Activated naive CD4-positive, alpha-beta T cell treated with Interleukin-2 at 50 U/mL for 16 hours (primary cell): ENCODE measurements around the gene UTF1.

Source experiments
- DNase-seq: peaks from one replicate; pipeline ENCODE4 v3.0.0-alpha.2; 2020

The UTF1 gene

DNA sequence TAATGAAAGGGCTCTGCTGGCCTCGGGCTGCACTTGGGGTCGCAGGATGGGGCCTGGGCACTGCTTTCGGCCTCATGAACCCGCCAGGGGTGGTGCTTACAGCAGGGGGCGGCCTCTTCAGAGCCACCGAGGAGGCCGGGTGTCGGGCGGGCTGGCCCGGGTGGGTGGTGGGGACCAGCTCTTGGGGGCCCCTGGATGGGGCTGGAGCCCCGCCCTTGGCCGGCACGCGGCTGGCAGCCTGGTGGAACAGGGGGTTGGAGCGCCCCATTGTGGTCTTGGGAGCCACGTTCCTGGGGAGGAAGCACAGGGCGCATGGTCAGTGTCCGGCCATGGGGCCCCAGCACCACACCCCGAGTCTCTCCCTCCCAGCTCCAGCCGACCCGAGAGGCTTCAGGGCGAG lies 37.8 kb downstream of the UTF1 start:
- DNase-seq, result no peak

- DNase-seq, result no peak
These were observed 38.5 kb downstream of the UTF1 start for GRCh38 chr10:133268532-133268931.

- no peak for DNase-seq
These were observed 39.4 kb downstream of the UTF1 start for GRCh38 chr10:133269367-133269766.

- no peak for DNase-seq
These were observed 40.2 kb downstream of the UTF1 start for GRCh38 chr10:133270204-133270603.

DNA sequence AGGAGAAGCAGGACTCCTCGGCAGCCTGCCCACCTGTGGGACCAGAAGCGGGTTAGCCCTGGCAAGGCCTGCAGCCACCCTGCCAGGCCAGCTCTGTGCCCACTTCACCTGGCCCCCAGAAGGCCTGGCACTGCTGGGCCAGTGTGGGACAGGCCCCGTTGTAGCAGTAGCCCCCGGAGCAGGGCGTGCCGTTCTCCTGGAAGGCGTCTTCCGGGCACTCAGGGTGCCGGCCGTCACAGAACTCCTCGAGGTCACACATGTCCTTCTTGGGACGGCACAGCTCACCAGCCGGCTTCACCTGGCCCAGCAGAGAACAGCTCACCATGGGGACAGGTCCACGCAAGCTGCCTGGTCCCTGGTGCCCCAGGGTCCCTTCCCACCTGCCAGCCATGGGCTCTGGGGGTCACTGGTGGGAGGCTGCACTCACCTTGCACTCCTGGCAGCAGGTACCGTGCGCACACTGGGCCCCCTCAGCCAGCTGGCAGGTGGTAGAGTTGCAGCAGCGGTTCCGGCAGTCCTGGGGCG lies 40.8 kb downstream of the UTF1 start:
- no peak for DNase-seq

GRCh38 chr10:133271521-133272300 lies 41.7 kb downstream of the UTF1 start:
- no peak for DNase-seq

DNA sequence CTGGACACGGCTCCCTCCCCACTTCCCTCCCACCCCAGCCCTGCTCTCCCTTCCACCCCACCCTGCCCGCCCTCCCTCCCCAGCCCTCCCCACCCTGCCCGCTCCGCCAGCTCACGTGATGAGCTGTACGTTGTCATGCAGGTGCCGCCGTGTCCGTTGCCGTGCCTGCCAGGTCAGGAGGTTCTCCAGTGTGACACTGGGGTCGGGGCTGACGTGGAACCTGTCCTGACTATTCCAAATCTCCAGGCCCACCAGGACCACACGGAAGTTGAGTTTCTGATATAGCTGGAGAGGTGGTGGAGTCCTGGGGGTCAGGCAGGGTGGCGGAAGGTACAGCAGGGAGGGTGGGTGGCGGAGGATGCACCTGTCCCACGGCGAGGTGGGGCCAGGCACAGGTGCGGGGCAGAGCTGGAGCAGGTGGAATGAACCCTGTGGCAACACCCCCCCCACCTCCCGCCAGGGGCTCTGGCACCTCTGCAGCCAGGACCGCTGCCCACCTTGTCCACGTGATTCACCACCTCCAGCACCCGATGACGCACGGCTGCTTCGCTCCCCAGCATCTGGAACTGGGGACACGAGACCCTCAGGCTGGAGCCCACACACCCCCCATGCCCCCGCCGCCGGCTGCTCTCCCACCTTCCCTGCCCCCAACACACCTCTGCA lies 42.4 kb downstream of the UTF1 start:
- DNase-seq, result no peak

DNA sequence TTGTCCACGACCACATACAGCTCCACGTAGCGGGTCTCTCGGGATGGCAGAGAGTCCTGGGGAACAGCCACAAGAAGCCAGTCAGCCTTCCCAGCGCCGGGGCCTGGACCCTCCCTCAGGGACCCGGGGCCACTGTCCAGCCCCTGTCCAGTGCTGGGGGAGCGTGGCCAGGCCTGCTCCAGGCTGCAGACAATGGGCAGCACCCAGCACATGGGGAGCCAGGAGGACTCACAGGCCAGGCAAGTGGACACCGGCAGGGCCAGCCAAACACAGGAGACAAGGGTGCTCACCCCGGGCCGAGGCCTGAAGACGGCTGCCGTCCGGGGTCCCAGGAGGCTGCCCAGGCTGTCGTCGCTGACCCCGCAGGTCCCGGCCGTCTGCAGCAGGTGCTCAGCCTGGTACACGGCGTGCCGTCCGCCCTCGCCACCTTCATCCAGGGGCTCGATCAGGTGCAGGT lies 43.0 kb downstream of the UTF1 start:
- DNase-seq, result no peak

DNA sequence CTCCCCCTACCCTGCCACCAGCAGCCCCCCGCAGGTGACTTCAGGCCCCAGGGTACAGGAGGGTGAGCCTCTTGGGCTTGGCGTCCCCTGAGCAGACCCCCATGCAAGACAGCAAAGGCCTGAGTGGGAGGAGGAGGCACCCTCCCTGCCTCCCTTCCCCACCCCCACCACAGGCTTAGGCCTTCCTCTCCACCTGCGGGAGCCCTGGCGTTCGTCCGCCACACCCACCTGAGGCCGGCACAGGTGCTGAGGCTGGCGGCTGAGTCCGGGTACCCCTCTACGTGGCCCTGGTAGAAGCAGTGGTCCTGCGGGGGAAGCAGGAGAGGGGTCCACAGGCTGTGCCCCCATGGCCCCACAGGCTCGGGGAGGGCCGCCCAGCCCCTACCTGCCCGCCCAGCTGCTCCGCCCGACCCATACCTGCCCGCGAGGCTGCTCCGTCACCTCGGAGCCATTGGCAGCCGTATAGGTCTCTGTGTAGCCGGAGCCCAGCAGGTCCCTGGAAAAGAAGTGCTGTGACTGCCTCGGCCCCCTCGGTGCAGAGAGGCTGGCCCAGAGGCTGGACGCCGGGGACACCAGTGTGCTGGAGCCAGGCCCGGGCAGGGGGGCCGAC lies 43.6 kb downstream of the UTF1 start:
- DNase-seq, result no peak

GRCh38 chr10:133274751-133275683 lies 45.0 kb downstream of the UTF1 start:
- peak; percentile 89 for DNase-seq

DNA sequence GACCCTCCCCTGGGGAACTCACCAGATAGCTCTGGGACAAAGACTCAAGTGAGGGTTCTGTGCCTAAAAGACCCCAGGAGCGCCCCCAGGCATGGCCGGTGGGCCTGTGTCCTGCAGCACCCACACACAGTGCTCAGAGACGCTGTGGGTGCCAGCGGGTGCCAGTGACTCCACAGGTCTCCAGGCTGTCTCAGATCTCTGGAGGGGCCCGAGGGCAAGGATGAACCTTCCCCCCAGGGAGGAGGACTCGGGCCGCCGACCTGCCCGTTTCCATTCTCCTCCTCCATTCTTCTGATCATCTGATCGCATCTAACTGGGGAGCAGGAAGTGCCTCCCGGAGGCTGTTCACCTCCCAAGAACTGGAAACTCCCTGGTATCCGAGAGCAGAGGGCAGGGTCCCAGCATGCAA lies 45.7 kb downstream of the UTF1 start:
- DNase-seq, result peak; percentile 41

- DNase-seq, result no peak
These were observed 46.0 kb downstream of the UTF1 start for GRCh38 chr10:133276100-133276434.

DNA sequence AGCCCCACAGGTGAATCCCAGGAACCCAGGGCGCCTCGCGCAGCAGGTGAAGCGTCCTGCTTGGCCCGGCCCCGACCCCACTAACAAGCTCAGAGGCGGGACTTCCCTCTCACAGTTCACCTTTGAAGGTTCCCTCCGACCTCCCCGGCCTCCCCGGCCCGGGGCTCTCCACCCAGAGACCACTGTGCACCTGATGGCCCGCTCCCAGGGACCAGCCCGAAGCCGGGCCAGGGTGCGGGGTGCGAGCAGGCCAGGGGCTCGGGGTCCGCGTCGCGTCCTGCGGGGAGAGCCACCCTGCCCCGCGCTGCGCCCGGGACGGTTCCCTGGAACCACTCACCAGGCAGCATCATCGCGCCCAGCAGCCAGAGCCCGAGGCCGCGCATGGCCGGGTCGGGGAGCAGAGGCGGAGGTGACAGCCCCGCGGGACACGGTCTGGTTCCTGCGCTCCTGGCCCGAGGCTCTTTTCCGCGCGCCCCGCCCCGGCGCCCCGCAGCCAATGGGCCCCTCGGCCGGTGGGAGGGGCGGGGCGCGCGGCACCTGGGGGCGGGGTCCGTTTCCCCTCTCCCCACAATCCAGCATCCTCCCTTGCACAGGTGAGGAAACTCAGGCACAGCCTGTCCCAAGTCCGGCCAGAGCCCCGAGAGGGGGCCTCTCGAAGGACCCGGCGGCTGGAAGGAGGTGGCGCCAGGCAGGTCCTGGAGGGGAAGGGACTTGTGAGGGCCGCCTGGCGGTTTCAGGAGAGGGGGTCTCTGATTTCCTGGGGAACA lies 46.6 kb downstream of the UTF1 start, which contains the start of gene ADAM8:
Gene ADAM8, minus strand, starts transcription at position 434 of the 767 bp plus-strand sequence. Its CDS starts 51 bp downstream, at position 383.
- peak; percentile 74 for DNase-seq

- no peak for DNase-seq
These were observed 47.4 kb downstream of the UTF1 start for GRCh38 chr10:133277277-133277992.

DNA sequence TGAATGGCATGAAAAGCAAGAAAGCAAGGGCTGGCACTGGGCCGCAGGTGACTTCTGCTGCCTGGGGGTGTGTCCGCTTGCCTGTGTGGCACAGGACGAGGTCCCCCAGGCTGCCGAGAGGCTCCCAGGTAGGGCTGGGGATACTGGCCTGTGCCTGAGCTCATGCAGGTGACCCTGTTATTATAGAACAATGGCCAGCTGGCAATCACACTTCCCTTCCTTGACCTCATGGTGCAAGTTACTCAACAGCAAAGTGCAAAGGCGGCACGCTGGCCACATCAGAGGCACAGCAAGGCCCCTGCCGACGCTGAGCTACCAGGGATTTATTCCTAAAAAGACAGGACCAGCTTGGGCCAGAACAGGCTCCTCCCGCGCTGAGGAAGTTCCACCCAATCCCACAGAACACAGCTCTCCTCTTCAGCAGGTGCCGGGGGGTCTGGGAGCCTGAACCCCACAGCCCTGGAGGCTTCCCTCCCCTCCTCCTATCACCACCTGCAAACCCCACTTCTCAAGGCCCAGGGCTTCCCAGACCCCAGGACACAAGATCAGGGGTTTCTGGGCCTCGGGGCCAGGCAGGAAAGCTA lies 48.1 kb downstream of the UTF1 start:
- DNase-seq, result no peak

- DNase-seq, result peak; percentile 64
These were observed 48.7 kb downstream of the UTF1 start for GRCh38 chr10:133278577-133279265.

- no peak for DNase-seq
These were observed 49.6 kb downstream of the UTF1 start for GRCh38 chr10:133279326-133280226.

- DNase-seq, result no peak
These were observed 50.5 kb downstream of the UTF1 start for GRCh38 chr10:133280391-133281059.
